K562 (cell line): ENCODE results near the gene TSPAN18. TPM values are rescaled to one million over a fixed set of nuclear protein-coding genes. Genes with fewer than 3 reads are reported as not detected.

Experiments
- ATAC-seq: fragments of 200-7000 bp; cut with Tn5 transposase; 3 replicates; pipeline ENCODE4 v1.9.1; 2020; ENCODE audit warnings: moderate library complexity
- BruUV-seq: library from RNA; stranded (reverse); fragments of 400-500 nt; replicated peaks from 2 replicates; lab custom pipeline; 2021; lab: Mats Ljungman, UMichigan
- CTCF ChIA-PET: fragments of 300-600 bp; formaldehyde crosslinking; extraction: SDS; loops from one replicate; lab custom pipeline; 2021; ENCODE audit warnings: low intra/inter-chr PET ratio; lab: Yijun Ruan, JAX
- POLR2A ChIA-PET: fragments of 300-600, 350-650 bp; sonication (Branson Sonifier 250); formaldehyde crosslinking; extraction: SDS; loops from one replicate; lab custom pipeline; 2021; ENCODE audit warnings: antibody characterized with exemption, inconsistent platforms; lab: Yijun Ruan, JAX
- DNase-seq, 4 experiments: peaks; one replicate each; pipeline versions ENCODE4 v3.0.0 to v3.0.0-alpha.2; 2011 to 2018; ENCODE audit warnings: low spot score in 3 of 4, mixed read lengths in 3 of 4; ENCODE audit errors: extremely low read depth in 1 of 4
- FAIRE-seq: peaks from 2 replicates; lab custom pipeline; 2011; peaks lifted over from hg19 to GRCh38; lab: Jason Lieb, UNC
- H2AFZ ChIP-seq: 2 replicates; pipeline ENCODE4 v1.6.0; 2011; ENCODE audit warnings: low read depth, low read length, control low read depth, inconsistent platforms
- H3K27ac ChIP-seq: fragments of 200-600 bp; 3 replicates; pipeline ENCODE4 v1.8.0; 2011; ENCODE audit warnings: low read depth, mild to moderate bottlenecking, control low read depth, inconsistent platforms, low read length, moderate library complexity, mixed read lengths; ENCODE audit errors: extremely low read depth
- H3K27me3 ChIP-seq, 2 experiments: fragments of 300-600 bp in 1 of 2; 2 replicates in 1 of 2; 3 replicates in 1 of 2; pipeline versions ENCODE4 v1.6.0 to v1.8.0; 2011; ENCODE audit warnings: inconsistent platforms in 2 of 2, low read length in 2 of 2, mild to moderate bottlenecking in 1 of 2, mixed read lengths in 1 of 2, moderate library complexity in 1 of 2; ENCODE audit not compliant: control insufficient read depth in 2 of 2, insufficient read depth in 2 of 2
- H3K36me3 ChIP-seq: fragments of 300-600 bp; 3 replicates; pipeline ENCODE4 v1.8.0; 2011; ENCODE audit warnings: mild to moderate bottlenecking, low read length, inconsistent platforms; ENCODE audit not compliant: control insufficient read depth, insufficient read depth
- H3K4me1 ChIP-seq, 2 experiments: fragments of 200-600 bp in 1 of 2; replicated peaks in 1 of 2; 2 replicates in 1 of 2; 3 replicates in 1 of 2; pipeline versions ENCODE4 v1.5.1 to v1.8.0; 2011; ENCODE audit warnings: inconsistent platforms in 2 of 2, low read length in 2 of 2, mild to moderate bottlenecking in 1 of 2, mixed read lengths in 1 of 2, moderate library complexity in 1 of 2; ENCODE audit not compliant: control insufficient read depth in 2 of 2, insufficient read depth in 2 of 2
- H3K4me2 ChIP-seq: 2 replicates; pipeline ENCODE4 v1.6.1; 2011; ENCODE audit warnings: low read length, control low read depth, inconsistent platforms, mixed read lengths; ENCODE audit not compliant: insufficient read depth
- H3K4me3 ChIP-seq: fragments of 200-600 bp; sonication (generic), shearing (Covaris generic); 2 replicates; pipeline ENCODE4 v1.5.1; 2016; ENCODE audit warnings: control low read depth, inconsistent platforms
- H3K79me2 ChIP-seq: fragments of 200-600 bp; 3 replicates; pipeline ENCODE4 v1.8.0; 2011; ENCODE audit warnings: low read length, inconsistent platforms; ENCODE audit not compliant: control insufficient read depth, insufficient read depth
- H3K9ac ChIP-seq, 2 experiments: 2 replicates each; pipeline versions ENCODE4 v1.6.0 to v1.6.1; 2011; ENCODE audit warnings: low read depth in 2 of 2, low read length in 2 of 2, control low read depth in 1 of 2, inconsistent platforms in 1 of 2, mild to moderate bottlenecking in 1 of 2, mixed read lengths in 1 of 2; ENCODE audit not compliant: insufficient read depth in 1 of 2
- H3K9me1 ChIP-seq: one replicate; pipeline ENCODE4 v1.6.0; 2011; ENCODE audit warnings: inconsistent platforms, mild to moderate bottlenecking, low read length, moderate library complexity; ENCODE audit not compliant: control insufficient read depth, insufficient read depth
- H3K9me3 ChIP-seq: replicated peaks from 2 replicates; pipeline ENCODE4 v1.5.1; 2011; ENCODE audit warnings: low read depth, low read length, inconsistent platforms; ENCODE audit not compliant: control insufficient read depth, insufficient read depth
- H4K20me1 ChIP-seq: replicated peaks from 2 replicates; pipeline ENCODE4 v1.6.1; 2011; ENCODE audit warnings: low read length, inconsistent platforms, mixed read lengths; ENCODE audit not compliant: control insufficient read depth, insufficient read depth
- CCAR2 ChIP-seq: fragments of 200-400 bp; formaldehyde crosslinking; IDR thresholded peaks from 2 replicates; pipeline ENCODE4 v1.6.1; 2017; ENCODE audit warnings: mild to moderate bottlenecking, low read depth, low read length
- HIVEP1 ChIP-seq: fragments of 250-450 bp; sonication (Bioruptor Pico); IDR thresholded peaks from 2 replicates; pipeline ENCODE4 v1.4.0; 2020; ENCODE audit warnings: mild to moderate bottlenecking
- HNRNPK ChIP-seq: fragments of 200-400 bp; formaldehyde crosslinking; IDR thresholded peaks from one replicate; pipeline ENCODE4 v1.6.1; 2018; ENCODE audit warnings: mild to moderate bottlenecking, low read depth, low read length; ENCODE audit not compliant: poor library complexity, severe bottlenecking
- WGBS: fragments of 100-300 bp; shearing (Covaris generic); methylation state at CpG from one replicate; pipeline ENCODE4 v1.1.6; 2016; ENCODE audit warnings: low coverage, mixed read lengths; ENCODE audit not compliant: insufficient coverage; ENCODE audit errors: missing lambda C conversion rate; 5-methylcytosine and 5-hydroxymethylcytosine counted together
- in situ Hi-C: fragments of 300-500 bp; cut with MboI; formaldehyde crosslinking; loops from 4 replicates; pipeline ENCODE4 v1.15.0; 2018; ENCODE audit warnings: inconsistent platforms, mixed read lengths
- intact Hi-C: fragments of 100-400 bp; cut with micrococcal nuclease; formaldehyde crosslinking; loops from 2 replicates; pipeline ENCODE4 v1.14.2; 2022
- polyA plus RNA-seq, 8 experiments: library from polyadenylated mRNA; depleted of rRNA in 4 of 8; stranded (reverse) in 5 of 8; unstranded in 3 of 8; fragments of >200 nt; fragmentation: Nextera tagmentation in 2 of 8; fragmentation: Illumina TruSeq in 1 of 8; extraction: Ambion mirVana in 2 of 8; extraction: Trizol in 1 of 8; gene quantifications; 2 replicates each; pipeline versions ENCODE4 v1.2.1 to v1.2.3, GENCODE V29; 2011 to 2014; ENCODE audit warnings: inconsistent platforms in 1 of 8, missing spikeins in 1 of 8
- total RNA-seq, 7 experiments: library from RNA; depleted of rRNA in 6 of 7; stranded (reverse); fragments of >200 nt in 6 of 7; fragmentation: Illumina TruSeq in 2 of 7; extraction: Trizol in 2 of 7; gene quantifications; 2 replicates each; pipeline versions ENCODE4 v1.2.1 to v1.2.3, GENCODE V29; 2011 to 2021; ENCODE audit warnings: low replicate concordance in 1 of 7

TSPAN18 gene
- total and polyA plus RNA-seq, 9 of the 15 experiments (the other 6 are each of a cell fraction or from before 2014, with no cell fraction given): 0.17 to 0.35 (median 0.22) TPM; not detected in 4

- no peak for TF ChIP-seq CCAR2
Measured at GRCh38 chr11:44944853-44945235, 218.1 kb downstream of the TSPAN18 start (continued).

GRCh38 chr11:44945666-44946065 is 218.9 kb downstream of the TSPAN18 start:
- Histone ChIP-seq H3K9ac (no peak overlapping the region), H2AFZ (no peak overlapping the region), H3K36me3 (no peaks in the 10 kb centered on the region), H3K4me1 (peaks cover 0 to 16% of the 10 kb centered on the region in 2 experiments; a peak in 2 of 5 replicates), H4K20me1 (peaks cover 23% of the 10 kb centered on the region; the same call in 1 of the 2 replicates), H3K9me1 (no peaks in the 10 kb centered on the region), H3K27ac (no peak overlapping the region), H3K9me3 (no peaks in the 10 kb centered on the region), H3K27me3 (peaks cover 0 to 27% of the 10 kb centered on the region in 2 experiments; a peak in 2 of 5 replicates), H3K79me2 (no peaks in the 10 kb centered on the region), H3K4me3 (no peak overlapping the region), H3K4me2 (no peak overlapping the region)
- FAIRE-seq: no peak
- ATAC-seq: no peak
- DNase-seq: no peak
- in situ Hi-C loops (no loop called here), intact Hi-C loops (no loop called here)
- POLR2A ChIA-PET: interaction anchor here (0.8 to 1.2 kb wide), 3 partner anchors 15 to 159 kb away, joined by 3 to 4 read pairs (median 3); no protein-coding TSS in a partner anchor
- BruUV-seq: no TSS peak
- 6% methylated on average over 10 of the region's 11 CpGs for WGBS
- TF ChIP-seq HNRNPK (no peak), HIVEP1 (CRISPR knock-in tag) (no peak)
- CTCF ChIA-PET: interaction anchor here (0.6 kb wide), 1 partner anchor 191 kb away, joined by 3 read pairs; no protein-coding TSS in a partner anchor
